ENCODE results near the gene INTS6. TPM values are rescaled to one million over a fixed set of nuclear protein-coding genes. Genes with fewer than 3 reads are reported as not detected.
"Not testable (repeated sequence)": the region's sequence is repeated elsewhere in the genome, so short reads cannot be mapped to it uniquely, and the experiment has no call there.

Gene INTS6
- total RNA-seq, 6 experiments from 2014 or later, result 21.7 to 40.8 (median 32.7) TPM

DNA sequence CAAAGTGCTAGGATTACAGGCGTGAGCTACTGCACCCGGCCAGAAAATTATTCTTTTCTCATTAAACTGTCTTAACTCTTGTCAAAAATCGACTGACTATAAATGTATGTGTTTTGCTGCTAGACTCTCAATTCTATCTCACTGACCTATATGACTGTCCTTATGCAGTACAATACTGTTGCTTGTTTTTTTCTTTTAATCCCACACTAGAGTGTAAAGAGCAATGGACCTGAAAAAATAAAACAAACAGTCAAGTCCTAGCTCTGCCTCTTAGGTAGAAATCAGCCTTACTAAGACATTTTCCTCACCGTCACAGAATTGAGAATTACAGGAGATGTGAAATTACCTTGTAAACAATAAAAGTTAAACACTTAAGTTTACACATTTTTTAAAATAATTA, 35.1 kb downstream of the INTS6 start:
- WGBS (ENCODE audit: insufficient coverage, low coverage, low lambda C conversion rate, missing lambda C conversion rate), result 83% methylated on average over 2 of the region's 4 CpGs
- H3K4me1 ChIP-seq, result peaks cover 0 to 15% (median 5%) of the 10 kb centered on the region in 4 donors
- DNase-seq, result no peak

DNA sequence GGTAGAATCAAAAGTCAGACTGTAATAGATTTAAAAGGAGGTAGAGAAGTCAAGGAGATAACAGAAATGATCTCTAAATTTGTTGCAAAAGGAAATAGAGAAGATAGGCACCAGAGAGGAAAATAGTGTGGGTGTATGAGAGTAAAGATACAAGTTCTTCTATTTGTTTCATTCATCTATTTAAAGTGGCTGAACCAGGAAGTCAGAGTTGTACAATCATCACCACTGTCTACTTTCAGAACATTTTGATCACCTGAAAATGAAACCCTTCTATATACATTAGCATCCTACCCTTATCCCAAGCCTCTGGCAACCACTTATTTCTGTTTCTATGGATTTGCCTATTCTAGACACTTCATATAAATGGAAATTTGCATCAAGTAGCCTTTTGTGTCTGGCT, 36.7 kb downstream of the INTS6 start:
- no peaks in the 10 kb centered on the region for H3K9me3 ChIP-seq
- peaks cover 0 to 15% (median 5%) of the 10 kb centered on the region in 4 donors for H3K4me1 ChIP-seq
- no peak overlapping the region for H3K4me3 ChIP-seq
- H3K27me3 ChIP-seq, result no peaks in the 10 kb centered on the region
- TF ChIP-seq, protein P1, sequence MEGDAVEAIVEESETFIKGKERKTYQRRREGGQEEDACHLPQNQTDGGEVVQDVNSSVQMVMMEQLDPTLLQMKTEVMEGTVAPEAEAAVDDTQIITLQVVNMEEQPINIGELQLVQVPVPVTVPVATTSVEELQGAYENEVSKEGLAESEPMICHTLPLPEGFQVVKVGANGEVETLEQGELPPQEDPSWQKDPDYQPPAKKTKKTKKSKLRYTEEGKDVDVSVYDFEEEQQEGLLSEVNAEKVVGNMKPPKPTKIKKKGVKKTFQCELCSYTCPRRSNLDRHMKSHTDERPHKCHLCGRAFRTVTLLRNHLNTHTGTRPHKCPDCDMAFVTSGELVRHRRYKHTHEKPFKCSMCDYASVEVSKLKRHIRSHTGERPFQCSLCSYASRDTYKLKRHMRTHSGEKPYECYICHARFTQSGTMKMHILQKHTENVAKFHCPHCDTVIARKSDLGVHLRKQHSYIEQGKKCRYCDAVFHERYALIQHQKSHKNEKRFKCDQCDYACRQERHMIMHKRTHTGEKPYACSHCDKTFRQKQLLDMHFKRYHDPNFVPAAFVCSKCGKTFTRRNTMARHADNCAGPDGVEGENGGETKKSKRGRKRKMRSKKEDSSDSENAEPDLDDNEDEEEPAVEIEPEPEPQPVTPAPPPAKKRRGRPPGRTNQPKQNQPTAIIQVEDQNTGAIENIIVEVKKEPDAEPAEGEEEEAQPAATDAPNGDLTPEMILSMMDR (IDR thresholded peaks at IDR 0.05), result no peak
- TF ChIP-seq POLR2A (IDR thresholded peaks at IDR 0.05), result no peak
- intact Hi-C loops (cut with DNase I), result no loop called here
- peaks cover 0 to 13% (median 2%) of the 10 kb centered on the region in 4 donors for H3K36me3 ChIP-seq
- no peak overlapping the region for H3K27ac ChIP-seq
- ATAC-seq (peak in 1 of 4 donors; percentile 36), DNase-seq (no peak)

More for the DNA sequence above, 35.1 kb downstream of the INTS6 start:
- ATAC-seq, result no peak
- Histone ChIP-seq H3K4me3 (no peak overlapping the region), H3K36me3 (peaks cover 0 to 8% (median 2%) of the 10 kb centered on the region in 4 donors), H3K9me3 (no peaks in the 10 kb centered on the region), H3K27me3 (no peaks in the 10 kb centered on the region), H3K27ac (no peak overlapping the region)
- intact Hi-C loops (cut with DNase I), result no loop called here
- TF ChIP-seq, protein P1 (IDR thresholded peaks at IDR 0.05), result no peak
- TF ChIP-seq POLR2A (IDR thresholded peaks at IDR 0.05), result no peak

DNA sequence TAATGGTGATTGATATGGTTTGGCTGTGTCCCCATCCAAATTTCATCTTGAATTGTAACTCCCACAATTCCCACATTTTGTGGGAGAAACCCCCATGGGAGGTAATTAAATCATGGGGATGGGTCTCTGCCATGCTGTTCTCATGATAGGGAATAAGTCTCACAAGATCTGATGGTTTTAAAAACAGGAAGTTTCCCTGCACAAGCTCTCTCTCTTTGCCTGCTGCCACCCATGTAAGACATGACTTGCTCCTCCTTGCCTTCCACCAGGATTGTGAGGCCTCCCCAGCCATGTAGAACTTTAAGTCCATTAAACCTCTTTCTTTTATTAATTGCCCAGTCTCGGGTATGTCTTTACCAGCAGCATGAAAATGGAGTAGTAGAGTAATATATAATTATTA, 37.5 kb downstream of the INTS6 start:
- H3K9me3 ChIP-seq; DNase-seq; H3K4me3 ChIP-seq; H3K27me3 ChIP-seq; H3K36me3 ChIP-seq; H3K27ac ChIP-seq; ATAC-seq; intact Hi-C loops (cut with DNase I): not testable (repeated sequence)
- H3K4me1 ChIP-seq, result peaks cover 0 to 15% (median 5%) of the 10 kb centered on the region in 4 donors
- WGBS (ENCODE audit: insufficient coverage, low coverage, low lambda C conversion rate, missing lambda C conversion rate), result 93% methylated on average over 1 of the region's 1 CpG

DNA sequence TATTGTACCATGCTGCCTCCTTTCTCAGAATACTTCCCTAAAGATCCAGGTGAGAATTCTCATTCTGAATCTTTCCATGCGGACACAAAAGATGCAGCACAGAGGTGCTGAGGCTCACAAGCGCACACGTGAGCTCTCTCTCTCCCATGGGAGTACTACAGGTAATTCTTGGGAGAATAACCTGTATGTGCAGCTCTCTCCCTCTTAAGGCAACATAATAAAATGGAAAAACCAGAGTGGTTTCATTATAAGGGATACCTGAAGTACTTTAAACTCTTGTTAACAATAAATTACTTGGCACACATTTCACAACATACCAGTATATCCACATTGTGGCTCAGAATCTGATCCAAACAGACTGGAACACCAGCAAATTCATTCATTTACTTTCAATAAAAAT, 40.4 kb downstream of the INTS6 start:
- TF ChIP-seq, protein P1 (IDR thresholded peaks at IDR 0.05), result no peak
- no peak for TF ChIP-seq POLR2A (IDR thresholded peaks at IDR 0.05)
- intact Hi-C loops (cut with DNase I), result no loop called here
- Histone ChIP-seq H3K9me3 (no peaks in the 10 kb centered on the region), H3K27me3 (no peaks in the 10 kb centered on the region), H3K27ac (no peak overlapping the region), H3K36me3 (peaks cover 0 to 5% (median 2%) of the 10 kb centered on the region in 4 donors), H3K4me3 (no peak overlapping the region), H3K4me1 (peaks cover 0 to 3% (median 0%) of the 10 kb centered on the region in 4 donors)
- WGBS (ENCODE audit: insufficient coverage, low coverage, low lambda C conversion rate, missing lambda C conversion rate), result 100% methylated on average over 3 of the region's 3 CpGs
- ATAC-seq, result no peak
- no peak for DNase-seq

DNA sequence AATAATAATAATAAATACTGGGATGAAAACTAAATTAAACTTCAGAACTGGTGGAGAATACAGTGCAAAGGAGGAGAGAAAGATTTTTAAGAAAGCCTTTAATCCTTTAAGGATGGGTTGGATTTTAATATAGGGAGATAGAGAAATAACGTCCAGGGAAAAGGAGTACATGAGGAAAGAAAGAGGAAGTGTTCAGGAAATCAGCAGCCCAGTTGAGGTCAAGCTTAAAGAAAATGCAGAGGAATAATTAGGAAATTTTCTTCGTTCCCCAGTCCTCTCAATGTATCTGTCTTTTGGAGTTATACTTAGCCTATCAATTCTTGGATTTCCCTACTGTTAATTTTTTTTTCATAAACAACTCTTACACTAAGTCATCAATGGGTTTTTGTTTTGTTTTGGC, 47.7 kb downstream of the INTS6 start:
- DNase-seq, result no peak
- 42% methylated on average over 2 of the region's 2 CpGs for WGBS (ENCODE audit: insufficient coverage, low coverage, low lambda C conversion rate, missing lambda C conversion rate)
- Histone ChIP-seq H3K4me3 (no peak overlapping the region), H3K27ac (no peak overlapping the region), H3K36me3 (peaks cover 0 to 5% (median 0%) of the 10 kb centered on the region in 4 donors), H3K9me3 (no peaks in the 10 kb centered on the region), H3K4me1 (peaks cover 0 to 6% (median 2%) of the 10 kb centered on the region in 4 donors), H3K27me3 (no peaks in the 10 kb centered on the region)
- TF ChIP-seq POLR2A (IDR thresholded peaks at IDR 0.05), result no peak
- TF ChIP-seq, protein P1 (IDR thresholded peaks at IDR 0.05), result no peak
- no peak for ATAC-seq
- intact Hi-C loops (cut with DNase I), result no loop called here

Measured in right lobe of liver (tissue), 6 donors.